ENCODE data around the gene SYVN1.
"Not testable (repeated sequence)": the region's sequence is repeated elsewhere in the genome, so short reads cannot be mapped to it uniquely, and the experiment has no call there.

SYVN1 gene

GRCh38 chr11:65151331-65151899 is 17.1 kb upstream of the SYVN1 start:
- DNase-seq (ENCODE audit: low spot score) = no peak

GRCh38 chr11:65150509-65151299 is 16.4 kb upstream of the SYVN1 start:
- DNase-seq (ENCODE audit: low spot score) = peak; percentile 97

GRCh38 chr11:65150131-65150508 is 15.8 kb upstream of the SYVN1 start:
- DNase-seq (ENCODE audit: low spot score) = not testable (repeated sequence)

DNA sequence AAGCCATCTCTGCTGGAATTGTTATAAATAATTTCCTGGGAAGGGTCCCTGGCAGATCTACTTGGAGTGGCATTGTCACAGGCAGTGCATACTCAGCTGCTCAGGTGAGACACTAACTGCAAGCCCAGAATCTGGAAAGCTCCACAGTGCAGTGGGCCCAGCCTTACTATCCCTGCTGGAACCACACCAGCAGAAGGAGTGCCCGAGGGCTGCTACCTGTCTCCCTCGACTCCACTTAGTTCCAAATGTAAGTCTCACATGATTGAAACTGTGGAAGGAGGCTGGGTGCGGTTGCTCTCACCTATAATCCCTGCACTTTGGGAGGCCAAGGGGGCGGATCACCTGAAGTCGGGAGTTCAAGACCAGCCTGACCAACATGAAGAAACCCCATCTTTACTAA is 14.3 kb upstream of the SYVN1 start:
- no peak for DNase-seq (ENCODE audit: low spot score)

- DNase-seq (ENCODE audit: low spot score) = no peak
These were observed 13.2 kb upstream of the SYVN1 start for GRCh38 chr11:65147352-65148075.

DNA sequence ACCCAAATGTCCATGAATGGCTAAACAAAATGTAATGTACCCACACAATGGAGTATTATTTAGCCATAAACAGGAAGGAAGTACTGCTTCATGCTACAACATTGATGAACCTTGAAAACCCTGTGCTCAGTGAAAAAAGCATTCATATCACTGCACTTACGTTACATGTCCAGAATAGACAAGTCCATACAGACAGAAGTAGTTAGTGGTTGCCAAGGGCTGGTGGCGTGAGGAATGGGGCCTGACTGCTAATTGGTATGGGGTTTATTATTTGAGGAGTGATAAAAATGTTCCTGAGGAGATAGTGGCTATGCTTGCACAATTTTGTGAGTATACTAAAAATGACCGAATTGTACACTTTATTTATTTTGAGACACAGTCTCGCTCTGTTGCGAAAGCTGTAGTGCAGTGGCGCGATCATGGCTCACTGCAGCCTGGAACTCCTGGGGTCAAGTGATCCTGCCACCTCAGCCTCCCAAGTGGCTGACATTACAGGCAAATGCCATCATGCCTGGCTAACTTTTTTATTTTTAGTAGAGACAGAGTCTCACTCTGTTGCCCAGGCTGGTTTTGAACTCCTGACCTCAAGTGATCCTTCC is 7.7 kb upstream of the SYVN1 start:
- no peak for DNase-seq (ENCODE audit: low spot score)

DNA sequence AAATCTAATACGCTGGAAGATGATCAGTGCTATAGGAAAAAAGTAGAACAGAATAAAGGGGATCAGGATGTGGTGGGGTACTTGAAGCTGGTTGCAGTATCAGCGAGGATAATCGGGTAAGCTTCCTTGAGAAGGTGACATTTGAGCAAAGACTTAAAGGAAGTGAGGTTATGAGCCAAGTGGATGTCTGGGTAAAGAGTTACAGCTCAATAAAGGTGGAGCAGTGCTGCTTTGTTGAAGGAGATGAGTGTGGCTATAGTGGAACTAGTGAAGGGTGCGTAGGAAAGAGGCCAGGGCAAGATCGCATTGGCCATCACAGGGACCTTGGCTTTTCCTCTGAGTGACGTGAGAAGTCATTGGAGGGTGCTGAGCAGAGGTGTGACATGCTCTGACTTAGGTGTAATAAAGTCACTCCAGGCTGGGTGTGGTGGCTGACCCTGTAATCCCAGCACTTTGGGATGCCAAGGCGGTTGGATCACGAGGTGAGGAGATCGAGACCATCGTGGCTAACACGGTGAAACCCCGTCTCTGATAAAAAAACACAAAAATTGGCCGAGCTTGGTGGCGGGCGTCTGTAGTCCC is 2.3 kb upstream of the SYVN1 start:
- no peak for DNase-seq (ENCODE audit: low spot score)

DNA sequence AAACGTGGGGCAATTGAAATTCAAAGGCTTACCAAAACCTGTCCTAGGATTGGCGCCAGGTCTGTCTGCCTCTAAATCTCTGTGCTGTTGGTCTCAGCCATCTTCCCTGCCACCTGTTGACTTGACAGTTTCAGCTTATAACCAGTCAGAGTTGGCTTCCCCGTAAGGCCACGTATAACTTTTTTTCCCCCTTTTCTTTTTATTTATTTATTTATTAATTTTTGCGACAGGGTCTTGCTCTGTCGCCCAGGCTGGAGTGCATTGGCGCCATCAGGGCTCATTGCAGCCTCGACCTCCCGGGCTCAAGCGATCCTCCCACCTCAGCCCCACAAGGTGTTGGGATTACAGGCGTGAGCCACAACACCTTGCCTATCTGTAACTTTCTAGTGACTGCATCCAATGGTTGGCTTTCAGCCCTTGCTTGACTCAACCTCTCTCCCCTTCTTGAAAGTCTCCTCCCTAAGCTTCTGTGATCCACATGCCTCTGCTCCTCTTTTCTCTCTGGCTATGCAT is 1.4 kb upstream of the SYVN1 start:
- DNase-seq (ENCODE audit: low spot score) = no peak

DNA sequence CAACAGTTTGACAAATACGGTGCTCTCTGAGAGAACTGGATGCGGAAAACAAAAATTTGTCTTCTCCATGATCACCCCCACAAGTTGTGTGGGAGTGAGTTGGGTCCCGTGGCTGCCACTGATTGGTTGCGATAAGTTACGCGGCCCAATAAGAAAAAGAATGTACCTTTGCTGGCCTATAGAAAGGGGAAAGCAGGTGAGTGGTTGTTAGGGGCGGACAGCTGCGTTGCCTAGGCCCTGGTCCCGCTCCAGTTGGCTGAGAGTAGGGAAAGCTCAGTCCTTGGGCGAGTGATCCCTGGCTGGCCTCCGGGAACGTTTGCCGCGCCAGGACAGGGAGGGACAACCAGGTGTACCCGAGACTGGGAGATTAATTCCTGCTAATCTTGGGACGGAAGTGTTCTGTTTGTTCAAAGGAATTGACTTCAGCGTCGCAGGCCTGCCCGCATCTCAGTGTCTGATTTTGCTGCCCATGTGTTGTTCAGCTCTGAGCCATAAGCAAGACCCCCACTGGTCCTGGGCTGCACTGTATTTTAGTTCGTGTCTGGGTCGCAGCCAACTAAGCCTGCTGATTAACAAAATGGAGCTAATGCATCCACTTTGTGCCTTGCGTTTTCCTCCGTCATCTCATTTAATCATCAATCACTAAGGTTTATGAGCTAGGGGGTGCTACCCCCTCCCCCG is 773 bp upstream of the SYVN1 start:
- DNase-seq (ENCODE audit: low spot score) = peak; percentile 98

DNA sequence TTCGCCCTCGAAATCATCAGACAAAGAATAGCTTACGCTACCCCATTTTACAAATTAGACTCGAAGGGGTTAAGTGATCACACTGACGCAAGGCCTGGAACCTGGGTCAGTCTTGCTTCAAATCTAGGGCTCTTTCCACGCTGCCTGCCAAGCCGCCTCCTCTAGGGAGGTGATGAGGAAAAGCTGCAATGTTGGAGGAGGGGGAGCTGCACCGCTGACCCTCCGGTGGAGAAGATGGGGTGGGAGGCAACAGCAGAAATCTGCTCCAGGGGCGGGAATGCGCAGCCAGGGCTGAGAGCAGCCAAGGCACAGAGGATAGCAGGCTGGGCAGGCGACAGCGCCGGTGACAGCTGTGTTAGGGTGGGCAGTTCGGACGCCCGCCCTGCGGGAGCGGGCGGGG is 595 bp downstream of the SYVN1 start:
- DNase-seq (ENCODE audit: low spot score) = no peak

GRCh38 chr11:65132988-65133700 is 1.2 kb downstream of the SYVN1 start:
- peak; percentile 80 for DNase-seq (ENCODE audit: low spot score)

DNA sequence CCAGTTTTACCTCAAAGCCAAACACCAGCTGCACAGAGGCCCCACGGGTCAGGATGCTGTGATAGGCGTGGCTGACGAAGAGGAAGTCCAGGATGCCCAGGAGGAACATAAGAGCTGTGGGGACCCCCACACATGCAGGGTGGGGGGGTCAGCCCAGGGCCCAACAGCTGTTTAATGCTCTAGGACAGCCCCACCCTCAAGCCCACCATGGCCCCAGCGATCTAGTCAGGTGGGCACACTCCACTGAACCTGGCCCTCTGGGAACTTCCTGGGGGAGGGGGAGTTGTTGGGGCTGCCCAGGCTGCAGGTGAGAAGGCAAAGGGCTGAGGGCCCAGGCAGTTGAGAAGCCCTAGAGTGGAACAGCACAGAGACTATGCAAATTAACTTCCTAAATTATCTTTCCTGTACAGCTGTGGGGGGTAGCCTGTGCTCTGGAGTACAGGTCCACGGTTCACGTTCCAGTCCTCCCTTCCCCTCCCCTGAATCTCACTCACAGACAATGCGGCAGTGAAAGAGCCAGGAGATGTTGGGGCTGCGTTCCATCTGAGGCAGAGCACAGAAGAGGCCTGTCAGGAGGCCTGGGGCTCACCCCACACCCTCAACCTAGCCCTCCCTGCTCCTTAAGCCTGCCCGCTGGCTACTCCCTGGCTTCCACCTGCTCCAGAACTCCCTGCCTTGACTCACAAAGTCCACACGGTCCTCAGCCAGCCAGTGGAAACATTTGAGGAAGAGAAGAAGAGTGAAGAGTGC is 1.9 kb downstream of the SYVN1 start:
- no peak for DNase-seq (ENCODE audit: low spot score)

DNA sequence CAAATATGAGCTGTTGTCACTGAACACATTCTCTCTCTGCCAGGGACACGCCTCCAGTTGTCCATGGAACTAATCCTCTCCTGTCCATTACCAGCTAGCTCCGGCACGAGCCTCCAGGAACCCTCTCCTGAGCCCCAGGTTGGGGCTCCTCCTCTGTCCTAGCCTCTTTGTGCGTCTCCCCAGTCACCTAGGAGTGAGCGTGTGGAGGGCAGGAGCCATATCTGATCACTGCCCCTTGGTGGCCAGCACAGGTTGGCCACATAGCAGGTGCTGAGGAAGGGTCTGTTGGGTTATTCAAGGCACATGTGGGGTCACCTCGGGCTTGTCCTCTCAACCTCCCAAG is 2.5 kb downstream of the SYVN1 start:
- DNase-seq (ENCODE audit: low spot score) = no peak

- no peak for DNase-seq (ENCODE audit: low spot score)
These were observed 2.9 kb downstream of the SYVN1 start for GRCh38 chr11:65131417-65131776.

DNA sequence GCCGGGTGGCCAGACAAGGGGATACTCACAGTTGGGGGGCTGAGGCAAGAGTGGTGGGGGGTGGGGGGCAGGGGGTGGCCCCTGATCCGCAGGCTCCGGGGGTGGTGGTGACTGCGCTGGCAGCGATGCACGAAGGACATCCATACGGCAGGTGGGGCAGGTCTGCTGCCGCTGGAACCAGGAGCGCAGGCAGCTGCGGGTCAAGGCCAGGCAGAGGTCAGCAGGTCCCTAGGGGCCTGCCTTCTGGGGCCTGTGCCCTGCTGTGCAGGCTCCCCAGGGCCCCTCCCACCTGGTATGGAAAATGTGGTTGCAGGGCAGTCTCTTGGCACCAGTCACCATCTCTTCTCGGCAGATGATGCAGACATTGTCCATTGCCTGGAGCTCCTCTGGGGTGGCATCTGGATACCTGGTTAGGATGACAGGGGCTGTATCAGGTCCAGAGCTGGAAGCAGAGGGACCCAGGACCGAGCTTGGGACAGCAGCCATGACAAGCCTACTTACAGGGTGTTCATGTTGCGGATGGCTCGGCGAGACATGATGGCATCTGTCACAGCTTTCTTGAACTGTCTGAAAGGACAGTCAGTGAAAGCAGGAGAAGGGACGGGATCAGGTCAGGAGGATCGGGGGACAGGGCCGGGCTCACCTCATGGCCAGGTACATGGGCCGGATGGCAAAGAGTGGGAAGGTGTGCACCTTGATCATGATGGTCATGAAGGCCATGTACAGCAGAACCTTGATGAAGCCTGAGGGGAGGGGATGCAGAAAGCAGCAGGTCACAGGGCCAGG is 3.5 kb downstream of the SYVN1 start:
- DNase-seq (ENCODE audit: low spot score) = no peak

DNA sequence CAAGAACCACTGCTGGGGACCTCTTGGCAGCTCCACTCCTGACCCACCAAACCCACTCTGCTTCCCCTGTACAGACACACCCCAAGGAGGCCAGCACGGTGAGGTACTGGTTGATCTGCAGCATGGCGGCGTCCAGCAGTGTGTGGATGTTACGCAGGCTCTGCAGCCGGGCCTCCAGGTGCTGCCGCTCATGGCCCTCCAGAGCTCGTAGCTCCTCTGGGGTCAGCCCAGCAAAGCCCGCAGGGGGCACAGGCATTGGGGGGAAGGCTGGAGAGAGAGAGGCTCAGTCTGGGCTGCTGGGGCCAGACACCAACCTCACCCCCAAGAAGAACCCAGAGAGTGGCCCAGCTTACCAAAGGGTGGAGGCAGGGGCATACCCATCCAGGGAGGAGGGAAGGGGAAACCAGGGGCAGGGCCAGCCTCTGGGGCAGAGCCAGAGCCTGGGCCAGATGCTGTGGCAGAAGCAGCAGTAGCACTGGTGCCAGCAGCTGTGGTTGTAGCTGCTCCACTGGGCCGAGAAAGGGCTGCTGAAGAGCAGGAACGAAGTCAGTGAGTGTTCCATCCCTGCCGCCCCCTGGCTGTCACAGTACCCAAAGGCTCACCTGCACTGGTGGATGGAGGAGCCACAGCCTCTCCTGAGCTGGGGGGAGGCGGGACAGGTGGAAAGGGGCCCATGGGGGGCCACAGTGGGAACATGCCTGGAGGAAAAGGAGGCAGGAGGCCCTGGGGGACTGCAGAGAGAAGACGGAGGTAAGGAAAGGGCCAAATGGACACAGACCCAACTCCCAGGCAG is 4.5 kb downstream of the SYVN1 start:
- no peak for DNase-seq (ENCODE audit: low spot score)

- no peak for DNase-seq (ENCODE audit: low spot score)
These were observed 5.9 kb downstream of the SYVN1 start for GRCh38 chr11:65128182-65129145.

Measured in kidney tubule cell (primary cell).